Ascending aorta (tissue), 2 donors: ENCODE data around the gene OGFR. TPM values are rescaled to one million over a fixed set of nuclear protein-coding genes. Genes with fewer than 3 reads are reported as not detected.
A peak's percentile ranks its signal among the peaks of the same experiment; 100 is the strongest.

Experiments used
- DNase-seq, 2 donors: peaks; one replicate each; pipeline ENCODE4 v3.0.0-alpha.2; 2019; ENCODE audit warnings: low spot score in 2 of 2
- H3K27ac ChIP-seq, 2 donors: fragments of 200-600 bp; sonication (generic); one replicate each; pipeline ENCODE4 v1.5.1; 2016 to 2017; ENCODE audit warnings: mild to moderate bottlenecking in 1 of 2
- H3K27me3 ChIP-seq: fragments of 200-600 bp; sonication (generic); one replicate; pipeline ENCODE4 v1.5.1; 2017
- H3K36me3 ChIP-seq, 2 donors: fragments of 200-600 bp; sonication (generic); one replicate each; pipeline ENCODE4 v1.5.1; 2016
- H3K4me1 ChIP-seq, 2 donors: fragments of 200-600 bp; sonication (generic); one replicate each; pipeline ENCODE4 v1.5.1; 2016 to 2017; ENCODE audit warnings: mild to moderate bottlenecking in 1 of 2
- H3K4me3 ChIP-seq, 2 donors: fragments of 200-600 bp; sonication (generic); one replicate each; pipeline ENCODE4 v1.5.1; 2016 to 2017; ENCODE audit warnings: mild to moderate bottlenecking in 1 of 2
- H3K9me3 ChIP-seq, 2 donors: fragments of 200-600 bp; sonication (generic); one replicate each; pipeline ENCODE4 v1.5.1; 2016
- CTCF ChIP-seq, 3 experiments: fragments of 200-600 bp in 2 of 3; fragments of 450-650 bp in 1 of 3; sonication (generic) in 2 of 3; IDR thresholded peaks; one replicate each; pipeline ENCODE4 v1.5.1; 2016 to 2019; ENCODE audit warnings: antibody characterized with exemption in 3 of 3, mild to moderate bottlenecking in 1 of 3, moderate library complexity in 1 of 3
- intact Hi-C: fragments of 100-400 bp; cut with DNase I; formaldehyde crosslinking; loops from one replicate; pipeline ENCODE4 v1.15.1; 2023
- total RNA-seq: library from RNA; depleted of rRNA; stranded (reverse); fragments of >200 nt; gene quantifications from one replicate; pipeline ENCODE4 v1.1.0, GENCODE V29; 2016

The OGFR gene
- total RNA-seq, 1 donor from 2014 or later = 77.4 TPM

GRCh38 chr20:62822239-62822787 is 17.7 kb downstream of the OGFR start:
- no peak for TF ChIP-seq CTCF (IDR thresholded peaks at IDR 0.05)
- intact Hi-C loops = no loop called here
- H3K4me1 ChIP-seq = peaks cover 16 to 35% of the 10 kb centered on the region in 2 donors
- H3K9me3 ChIP-seq = no peaks in the 10 kb centered on the region
- no peaks in the 10 kb centered on the region for H3K36me3 ChIP-seq
- H3K4me3 ChIP-seq = no peak overlapping the region
- H3K27ac ChIP-seq = no peak overlapping the region
- no peak for DNase-seq
- peaks cover under 1% of the 10 kb centered on the region for H3K27me3 ChIP-seq

- H3K36me3 ChIP-seq = no peaks in the 10 kb centered on the region
- H3K27me3 ChIP-seq = no peaks in the 10 kb centered on the region
- intact Hi-C loops = no loop called here
- no peaks in the 10 kb centered on the region for H3K9me3 ChIP-seq
- H3K4me1 ChIP-seq = peaks cover 16 to 31% of the 10 kb centered on the region in 2 donors
- no peak overlapping the region for H3K27ac ChIP-seq
- DNase-seq = no peak
- H3K4me3 ChIP-seq = no peak overlapping the region
- TF ChIP-seq CTCF (IDR thresholded peaks at IDR 0.05) = no peak
These were observed 18.4 kb downstream of the OGFR start for GRCh38 chr20:62822788-62823651.

GRCh38 chr20:62823688-62824475 is 19.2 kb downstream of the OGFR start:
- H3K27ac ChIP-seq = peak overlapping the region in 1 of 2 donors; percentile 66
- intact Hi-C loops = no loop called here
- DNase-seq = no peak
- no peaks in the 10 kb centered on the region for H3K36me3 ChIP-seq
- H3K27me3 ChIP-seq = no peaks in the 10 kb centered on the region
- no peak for TF ChIP-seq CTCF (IDR thresholded peaks at IDR 0.05)
- H3K4me3 ChIP-seq = peak overlapping the region in 1 of 2 donors; percentile 58
- H3K9me3 ChIP-seq = no peaks in the 10 kb centered on the region
- peaks cover 8 to 22% of the 10 kb centered on the region in 2 donors for H3K4me1 ChIP-seq

GRCh38 chr20:62824476-62825332 is 20.1 kb downstream of the OGFR start:
- Histone ChIP-seq H3K36me3 (no peaks in the 10 kb centered on the region), H3K9me3 (no peaks in the 10 kb centered on the region), H3K27ac (peak overlapping the region; percentile 52 to 66), H3K4me1 (peaks cover 7 to 15% of the 10 kb centered on the region in 2 donors), H3K4me3 (peak overlapping the region; percentile 56 to 58), H3K27me3 (no peaks in the 10 kb centered on the region)
- peak in 1 of 2 donors; percentile 84 for DNase-seq
- TF ChIP-seq CTCF (IDR thresholded peaks at IDR 0.05) = no peak
- intact Hi-C loops = loop anchor here (1.0 kb wide), 1 partner anchor 30 kb away; no protein-coding TSS in a partner anchor
